ENCODE results near the gene XPNPEP2.

XPNPEP2 gene

DNA sequence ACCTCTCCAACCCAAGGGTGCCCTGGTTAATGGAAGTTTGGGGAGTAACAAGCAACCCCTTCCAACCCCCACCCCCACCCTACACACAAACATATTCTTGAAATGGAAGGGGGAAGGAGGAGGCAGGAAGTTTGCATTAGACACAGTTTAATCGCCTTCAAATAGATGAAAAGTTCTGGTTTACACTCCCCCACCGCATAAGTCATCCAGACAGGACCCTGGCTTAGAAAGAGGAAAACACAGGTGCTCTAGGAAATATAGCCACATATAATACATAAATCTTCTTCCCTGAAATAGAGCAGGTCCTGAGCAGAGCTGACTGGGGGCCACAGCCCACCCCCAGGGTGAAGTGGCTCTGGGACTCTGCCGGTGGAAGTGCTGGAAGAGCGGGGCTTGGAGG lies 66.0 kb downstream of the XPNPEP2 start:
- no peak for DNase-seq

GRCh38 chrX:129808158-129808828 lies 69.5 kb downstream of the XPNPEP2 start:
- no peak for DNase-seq

GRCh38 chrX:129808829-129809796 lies 70.3 kb downstream of the XPNPEP2 start:
- DNase-seq: no peak

DNA sequence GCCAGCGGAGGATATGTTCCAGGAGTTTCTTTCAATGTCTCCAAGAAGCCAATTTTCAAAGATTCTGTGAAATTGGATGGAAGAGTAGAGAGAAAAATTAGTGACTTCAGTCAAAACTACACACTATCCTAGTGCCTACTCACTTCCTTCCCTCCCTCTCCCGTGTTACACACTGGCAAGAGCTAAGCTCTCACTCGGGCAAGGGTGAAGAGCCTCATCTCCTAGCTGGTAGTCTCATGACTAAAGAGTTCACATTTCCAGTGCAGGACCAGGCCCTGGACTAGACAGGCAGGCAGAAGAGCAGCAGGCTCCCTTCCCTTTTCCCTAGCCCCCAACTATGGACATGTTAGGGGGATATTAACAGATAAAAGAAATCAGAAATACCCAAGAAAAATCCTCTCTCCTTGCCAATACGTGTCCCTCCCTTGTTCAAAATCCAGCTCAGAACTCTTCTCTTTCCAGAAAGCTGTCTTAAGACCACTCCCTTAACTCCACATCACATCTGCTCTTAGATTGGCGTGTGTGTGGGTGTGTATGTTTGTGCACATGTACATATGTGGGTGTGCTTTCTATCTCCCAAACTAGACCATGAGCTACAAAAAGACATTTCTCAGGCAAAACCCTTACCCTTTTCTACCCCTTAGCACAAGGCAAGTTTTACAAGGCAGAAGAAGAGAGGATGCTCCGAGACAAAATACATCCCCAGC lies 75.0 kb downstream of the XPNPEP2 start:
- no peak for DNase-seq

DNA sequence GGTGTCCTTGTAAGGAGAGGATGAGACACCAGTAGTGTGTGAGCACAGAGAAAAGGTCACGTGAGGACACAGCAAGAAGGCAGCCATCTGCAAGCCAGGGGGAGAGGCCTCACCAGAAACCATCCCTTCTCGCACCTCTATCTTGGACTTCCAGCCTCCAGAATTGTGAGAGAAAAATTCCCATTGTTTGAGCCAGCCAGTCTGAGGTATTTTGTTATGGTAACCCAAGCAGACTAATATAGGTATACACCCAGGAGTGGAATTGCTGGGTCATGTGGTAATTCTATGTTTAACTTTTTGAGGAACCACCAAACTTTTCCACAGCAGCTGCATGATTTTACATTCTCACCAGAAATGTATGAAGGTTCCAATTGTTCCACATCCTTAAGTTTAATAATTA lies 79.3 kb downstream of the XPNPEP2 start:
- DNase-seq: no peak

All from DMS 273 treated with DMSO at 0.1 percent for 48 hours (cell line).